ENCODE measurements around the gene PNLIP. TPM values are rescaled to one million over a fixed set of nuclear protein-coding genes. Genes with fewer than 3 reads are reported as not detected.

PNLIP gene
- total and polyA plus RNA-seq, 9 of the 15 experiments (the other 6 are each of a cell fraction or from before 2014, with no cell fraction given), result 0.69 TPM; not detected in 8

GRCh38 chr10:116610443-116611152, 64.9 kb downstream of the PNLIP start (continued):
- TF ChIP-seq, protein P1, sequence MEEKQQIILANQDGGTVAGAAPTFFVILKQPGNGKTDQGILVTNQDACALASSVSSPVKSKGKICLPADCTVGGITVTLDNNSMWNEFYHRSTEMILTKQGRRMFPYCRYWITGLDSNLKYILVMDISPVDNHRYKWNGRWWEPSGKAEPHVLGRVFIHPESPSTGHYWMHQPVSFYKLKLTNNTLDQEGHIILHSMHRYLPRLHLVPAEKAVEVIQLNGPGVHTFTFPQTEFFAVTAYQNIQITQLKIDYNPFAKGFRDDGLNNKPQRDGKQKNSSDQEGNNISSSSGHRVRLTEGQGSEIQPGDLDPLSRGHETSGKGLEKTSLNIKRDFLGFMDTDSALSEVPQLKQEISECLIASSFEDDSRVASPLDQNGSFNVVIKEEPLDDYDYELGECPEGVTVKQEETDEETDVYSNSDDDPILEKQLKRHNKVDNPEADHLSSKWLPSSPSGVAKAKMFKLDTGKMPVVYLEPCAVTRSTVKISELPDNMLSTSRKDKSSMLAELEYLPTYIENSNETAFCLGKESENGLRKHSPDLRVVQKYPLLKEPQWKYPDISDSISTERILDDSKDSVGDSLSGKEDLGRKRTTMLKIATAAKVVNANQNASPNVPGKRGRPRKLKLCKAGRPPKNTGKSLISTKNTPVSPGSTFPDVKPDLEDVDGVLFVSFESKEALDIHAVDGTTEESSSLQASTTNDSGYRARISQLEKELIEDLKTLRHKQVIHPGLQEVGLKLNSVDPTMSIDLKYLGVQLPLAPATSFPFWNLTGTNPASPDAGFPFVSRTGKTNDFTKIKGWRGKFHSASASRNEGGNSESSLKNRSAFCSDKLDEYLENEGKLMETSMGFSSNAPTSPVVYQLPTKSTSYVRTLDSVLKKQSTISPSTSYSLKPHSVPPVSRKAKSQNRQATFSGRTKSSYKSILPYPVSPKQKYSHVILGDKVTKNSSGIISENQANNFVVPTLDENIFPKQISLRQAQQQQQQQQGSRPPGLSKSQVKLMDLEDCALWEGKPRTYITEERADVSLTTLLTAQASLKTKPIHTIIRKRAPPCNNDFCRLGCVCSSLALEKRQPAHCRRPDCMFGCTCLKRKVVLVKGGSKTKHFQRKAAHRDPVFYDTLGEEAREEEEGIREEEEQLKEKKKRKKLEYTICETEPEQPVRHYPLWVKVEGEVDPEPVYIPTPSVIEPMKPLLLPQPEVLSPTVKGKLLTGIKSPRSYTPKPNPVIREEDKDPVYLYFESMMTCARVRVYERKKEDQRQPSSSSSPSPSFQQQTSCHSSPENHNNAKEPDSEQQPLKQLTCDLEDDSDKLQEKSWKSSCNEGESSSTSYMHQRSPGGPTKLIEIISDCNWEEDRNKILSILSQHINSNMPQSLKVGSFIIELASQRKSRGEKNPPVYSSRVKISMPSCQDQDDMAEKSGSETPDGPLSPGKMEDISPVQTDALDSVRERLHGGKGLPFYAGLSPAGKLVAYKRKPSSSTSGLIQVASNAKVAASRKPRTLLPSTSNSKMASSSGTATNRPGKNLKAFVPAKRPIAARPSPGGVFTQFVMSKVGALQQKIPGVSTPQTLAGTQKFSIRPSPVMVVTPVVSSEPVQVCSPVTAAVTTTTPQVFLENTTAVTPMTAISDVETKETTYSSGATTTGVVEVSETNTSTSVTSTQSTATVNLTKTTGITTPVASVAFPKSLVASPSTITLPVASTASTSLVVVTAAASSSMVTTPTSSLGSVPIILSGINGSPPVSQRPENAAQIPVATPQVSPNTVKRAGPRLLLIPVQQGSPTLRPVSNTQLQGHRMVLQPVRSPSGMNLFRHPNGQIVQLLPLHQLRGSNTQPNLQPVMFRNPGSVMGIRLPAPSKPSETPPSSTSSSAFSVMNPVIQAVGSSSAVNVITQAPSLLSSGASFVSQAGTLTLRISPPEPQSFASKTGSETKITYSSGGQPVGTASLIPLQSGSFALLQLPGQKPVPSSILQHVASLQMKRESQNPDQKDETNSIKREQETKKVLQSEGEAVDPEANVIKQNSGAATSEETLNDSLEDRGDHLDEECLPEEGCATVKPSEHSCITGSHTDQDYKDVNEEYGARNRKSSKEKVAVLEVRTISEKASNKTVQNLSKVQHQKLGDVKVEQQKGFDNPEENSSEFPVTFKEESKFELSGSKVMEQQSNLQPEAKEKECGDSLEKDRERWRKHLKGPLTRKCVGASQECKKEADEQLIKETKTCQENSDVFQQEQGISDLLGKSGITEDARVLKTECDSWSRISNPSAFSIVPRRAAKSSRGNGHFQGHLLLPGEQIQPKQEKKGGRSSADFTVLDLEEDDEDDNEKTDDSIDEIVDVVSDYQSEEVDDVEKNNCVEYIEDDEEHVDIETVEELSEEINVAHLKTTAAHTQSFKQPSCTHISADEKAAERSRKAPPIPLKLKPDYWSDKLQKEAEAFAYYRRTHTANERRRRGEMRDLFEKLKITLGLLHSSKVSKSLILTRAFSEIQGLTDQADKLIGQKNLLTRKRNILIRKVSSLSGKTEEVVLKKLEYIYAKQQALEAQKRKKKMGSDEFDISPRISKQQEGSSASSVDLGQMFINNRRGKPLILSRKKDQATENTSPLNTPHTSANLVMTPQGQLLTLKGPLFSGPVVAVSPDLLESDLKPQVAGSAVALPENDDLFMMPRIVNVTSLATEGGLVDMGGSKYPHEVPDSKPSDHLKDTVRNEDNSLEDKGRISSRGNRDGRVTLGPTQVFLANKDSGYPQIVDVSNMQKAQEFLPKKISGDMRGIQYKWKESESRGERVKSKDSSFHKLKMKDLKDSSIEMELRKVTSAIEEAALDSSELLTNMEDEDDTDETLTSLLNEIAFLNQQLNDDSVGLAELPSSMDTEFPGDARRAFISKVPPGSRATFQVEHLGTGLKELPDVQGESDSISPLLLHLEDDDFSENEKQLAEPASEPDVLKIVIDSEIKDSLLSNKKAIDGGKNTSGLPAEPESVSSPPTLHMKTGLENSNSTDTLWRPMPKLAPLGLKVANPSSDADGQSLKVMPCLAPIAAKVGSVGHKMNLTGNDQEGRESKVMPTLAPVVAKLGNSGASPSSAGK (IDR thresholded peaks at IDR 0.05), result no peak
- TF ChIP-seq CBX5 (IDR thresholded peaks at IDR 0.05; ENCODE audit: borderline replicate concordance, low read depth) (no peak), ZNF165 (CRISPR knock-in tag; IDR thresholded peaks at IDR 0.05; ENCODE audit: borderline replicate concordance) (no peak), NCOA2 (IDR thresholded peaks at IDR 0.05; ENCODE audit: partially characterized antibody in 2 of 2) (no peak), ELF1 (tag; IDR thresholded peaks at IDR 0.05) (no peak), EP400 (IDR thresholded peaks at IDR 0.05) (no peak), RAD21 (CRISPR knock-in tag; conservative IDR thresholded peaks at IDR 0.05 in 1 of 2, IDR thresholded peaks at IDR 0.05 in 1 of 2) (no peak), CAMTA2 (CRISPR knock-in tag; conservative IDR thresholded peaks at IDR 0.05) (no peak), FUS (optimal IDR thresholded peaks at IDR 0.05; ENCODE audit: low read depth, low read length) (no peak)
- TF ChIP-seq, protein P2, sequence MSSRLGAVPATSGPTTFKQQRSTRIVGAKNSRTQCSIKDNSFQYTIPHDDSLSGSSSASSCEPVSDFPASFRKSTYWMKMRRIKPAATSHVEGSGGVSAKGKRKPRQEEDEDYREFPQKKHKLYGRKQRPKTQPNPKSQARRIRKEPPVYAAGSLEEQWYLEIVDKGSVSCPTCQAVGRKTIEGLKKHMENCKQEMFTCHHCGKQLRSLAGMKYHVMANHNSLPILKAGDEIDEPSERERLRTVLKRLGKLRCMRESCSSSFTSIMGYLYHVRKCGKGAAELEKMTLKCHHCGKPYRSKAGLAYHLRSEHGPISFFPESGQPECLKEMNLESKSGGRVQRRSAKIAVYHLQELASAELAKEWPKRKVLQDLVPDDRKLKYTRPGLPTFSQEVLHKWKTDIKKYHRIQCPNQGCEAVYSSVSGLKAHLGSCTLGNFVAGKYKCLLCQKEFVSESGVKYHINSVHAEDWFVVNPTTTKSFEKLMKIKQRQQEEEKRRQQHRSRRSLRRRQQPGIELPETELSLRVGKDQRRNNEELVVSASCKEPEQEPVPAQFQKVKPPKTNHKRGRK (tag; IDR thresholded peaks at IDR 0.05), result no peak
